ENCODE data around the gene ADAMTS2. TPM values are rescaled to one million over a fixed set of nuclear protein-coding genes. Genes with fewer than 3 reads are reported as not detected.

ADAMTS2 gene
- total RNA-seq, 1 donor from 2014 or later: 7.7 TPM

DNA sequence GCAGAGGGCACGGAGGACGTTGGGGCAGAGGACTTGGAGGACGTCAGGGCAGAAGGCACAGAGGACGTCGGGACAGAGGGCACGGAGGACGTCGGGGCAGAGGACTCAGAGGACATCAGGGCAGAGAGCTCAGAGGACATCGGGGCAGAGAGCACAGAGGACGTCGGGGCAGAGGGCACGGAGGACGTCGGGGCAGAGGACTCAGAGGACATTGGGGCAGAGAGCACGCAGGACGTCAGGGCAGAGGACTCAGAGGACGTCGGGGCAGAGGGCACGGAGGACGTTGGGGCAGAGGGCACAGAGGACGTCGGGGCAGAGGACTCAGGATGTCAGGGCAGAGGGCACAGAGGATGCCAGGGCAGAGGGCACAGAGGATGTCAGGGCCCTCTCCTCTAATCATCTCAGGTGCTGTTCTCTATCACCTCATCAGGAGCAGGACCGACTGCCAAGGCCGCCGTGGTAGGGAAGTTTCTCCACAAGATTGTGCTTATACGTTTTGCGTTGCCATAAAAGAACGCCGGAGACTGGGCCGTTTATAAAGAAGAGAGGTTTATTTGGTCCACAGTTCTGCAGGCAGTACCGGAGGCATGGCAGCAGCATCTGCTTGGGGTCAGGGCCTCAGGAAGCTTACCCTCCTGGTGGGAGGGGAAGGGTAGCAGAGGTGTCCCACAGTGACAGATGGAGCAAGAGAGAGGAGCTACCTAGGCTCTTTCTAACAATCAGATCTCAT, 29.4 kb upstream of the ADAMTS2 start:
- Mint-ChIP-seq H3K36me3 (no peaks in the 10 kb centered on the region), H3K4me3 (no peak overlapping the region), H3K9me3 (no peaks in the 10 kb centered on the region), H3K27me3 (no peaks in the 10 kb centered on the region), H3K4me1 (ENCODE audit: unreplicated experiment) (no peaks in the 10 kb centered on the region), H3K27ac (no peak overlapping the region)
- DNase-seq (ENCODE audit: extremely low spot score, unreplicated experiment): peak; percentile 52
- TF ChIP-seq, protein P1, sequence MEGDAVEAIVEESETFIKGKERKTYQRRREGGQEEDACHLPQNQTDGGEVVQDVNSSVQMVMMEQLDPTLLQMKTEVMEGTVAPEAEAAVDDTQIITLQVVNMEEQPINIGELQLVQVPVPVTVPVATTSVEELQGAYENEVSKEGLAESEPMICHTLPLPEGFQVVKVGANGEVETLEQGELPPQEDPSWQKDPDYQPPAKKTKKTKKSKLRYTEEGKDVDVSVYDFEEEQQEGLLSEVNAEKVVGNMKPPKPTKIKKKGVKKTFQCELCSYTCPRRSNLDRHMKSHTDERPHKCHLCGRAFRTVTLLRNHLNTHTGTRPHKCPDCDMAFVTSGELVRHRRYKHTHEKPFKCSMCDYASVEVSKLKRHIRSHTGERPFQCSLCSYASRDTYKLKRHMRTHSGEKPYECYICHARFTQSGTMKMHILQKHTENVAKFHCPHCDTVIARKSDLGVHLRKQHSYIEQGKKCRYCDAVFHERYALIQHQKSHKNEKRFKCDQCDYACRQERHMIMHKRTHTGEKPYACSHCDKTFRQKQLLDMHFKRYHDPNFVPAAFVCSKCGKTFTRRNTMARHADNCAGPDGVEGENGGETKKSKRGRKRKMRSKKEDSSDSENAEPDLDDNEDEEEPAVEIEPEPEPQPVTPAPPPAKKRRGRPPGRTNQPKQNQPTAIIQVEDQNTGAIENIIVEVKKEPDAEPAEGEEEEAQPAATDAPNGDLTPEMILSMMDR (conservative IDR thresholded peaks at IDR 0.05): no peak

DNA sequence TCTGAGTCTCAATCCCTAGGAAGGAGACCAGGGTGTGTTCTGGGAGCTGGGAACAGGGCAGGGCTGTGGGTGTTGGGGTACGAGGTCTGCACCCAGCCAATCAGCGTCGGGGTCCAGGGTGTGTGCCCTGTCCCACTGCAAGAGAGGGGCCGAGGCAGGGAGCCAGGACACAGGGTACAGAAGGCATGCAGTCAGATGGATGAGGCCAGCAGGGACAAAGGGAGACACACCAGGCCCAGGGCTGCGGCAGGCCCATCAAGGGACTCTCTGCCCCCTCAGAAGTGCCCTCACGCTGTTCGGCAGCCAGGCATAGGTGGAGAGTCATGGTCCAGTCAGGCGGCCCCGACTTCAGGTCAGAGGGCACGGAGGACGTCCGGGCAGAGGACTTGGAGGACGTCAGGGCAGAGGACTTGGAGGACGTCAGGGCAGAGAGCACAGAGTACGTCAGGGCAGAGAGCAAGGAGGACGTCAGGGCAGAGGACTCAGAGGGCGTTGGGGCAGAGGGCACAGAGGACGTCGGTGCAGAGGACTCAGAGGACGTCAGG, 28.8 kb upstream of the ADAMTS2 start:
- H3K4me1 Mint-ChIP-seq (ENCODE audit: unreplicated experiment): no peaks in the 10 kb centered on the region
- H3K27me3 Mint-ChIP-seq: no peaks in the 10 kb centered on the region
- no peak overlapping the region for H3K4me3 Mint-ChIP-seq
- no peaks in the 10 kb centered on the region for H3K9me3 Mint-ChIP-seq
- H3K27ac Mint-ChIP-seq: no peak overlapping the region
- TF ChIP-seq, protein P1 (conservative IDR thresholded peaks at IDR 0.05): no peak
- no peaks in the 10 kb centered on the region for H3K36me3 Mint-ChIP-seq
- peak; percentile 47 for DNase-seq (ENCODE audit: extremely low spot score, unreplicated experiment)

DNA sequence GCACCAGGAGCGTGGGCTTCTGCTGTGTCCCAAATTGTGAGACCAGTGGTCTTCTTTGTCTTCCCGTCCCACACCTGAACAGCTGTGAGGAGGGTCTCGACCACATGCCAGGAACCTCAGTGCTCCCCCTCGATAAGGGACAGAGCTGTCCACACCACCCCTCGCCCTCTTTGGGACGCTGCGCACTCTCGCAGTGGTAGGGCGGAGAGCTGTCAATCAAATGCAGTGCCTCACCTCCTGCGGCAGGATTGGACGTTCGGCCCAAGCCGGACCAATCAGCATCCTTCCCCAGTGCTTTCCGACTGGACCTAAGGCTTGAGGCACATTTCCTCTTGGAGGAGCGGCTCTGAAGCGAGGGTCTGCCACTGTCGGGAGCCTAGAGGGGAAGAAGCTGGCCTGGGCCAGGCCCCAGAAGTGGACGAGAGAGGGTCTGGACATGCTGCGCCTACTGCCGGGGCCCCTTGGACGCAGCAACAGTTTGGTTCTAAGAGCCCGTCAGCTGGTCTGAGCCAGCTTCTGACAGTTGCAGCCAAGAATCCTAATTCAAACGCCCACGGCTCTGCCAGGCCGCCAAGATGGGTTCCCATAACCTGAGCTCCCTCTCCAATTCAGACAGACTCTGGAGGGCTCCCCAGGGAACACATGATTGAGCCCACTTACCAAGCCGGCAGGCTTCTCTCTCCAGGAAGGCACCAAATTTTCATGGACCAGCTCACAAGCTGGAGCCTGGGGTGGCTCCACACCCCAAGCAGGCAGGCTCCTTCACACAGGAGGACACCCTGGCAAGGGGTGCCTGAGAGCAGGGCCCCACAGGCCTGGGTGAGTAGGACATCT, 28.1 kb upstream of the ADAMTS2 start:
- no peaks in the 10 kb centered on the region for H3K27me3 Mint-ChIP-seq
- DNase-seq (ENCODE audit: extremely low spot score, unreplicated experiment): peak; percentile 66
- H3K9me3 Mint-ChIP-seq: no peaks in the 10 kb centered on the region
- no peaks in the 10 kb centered on the region for H3K36me3 Mint-ChIP-seq
- no peak overlapping the region for H3K27ac Mint-ChIP-seq
- no peaks in the 10 kb centered on the region for H3K4me1 Mint-ChIP-seq (ENCODE audit: unreplicated experiment)
- no peak overlapping the region for H3K4me3 Mint-ChIP-seq
- TF ChIP-seq, protein P1 (conservative IDR thresholded peaks at IDR 0.05): no peak

DNA sequence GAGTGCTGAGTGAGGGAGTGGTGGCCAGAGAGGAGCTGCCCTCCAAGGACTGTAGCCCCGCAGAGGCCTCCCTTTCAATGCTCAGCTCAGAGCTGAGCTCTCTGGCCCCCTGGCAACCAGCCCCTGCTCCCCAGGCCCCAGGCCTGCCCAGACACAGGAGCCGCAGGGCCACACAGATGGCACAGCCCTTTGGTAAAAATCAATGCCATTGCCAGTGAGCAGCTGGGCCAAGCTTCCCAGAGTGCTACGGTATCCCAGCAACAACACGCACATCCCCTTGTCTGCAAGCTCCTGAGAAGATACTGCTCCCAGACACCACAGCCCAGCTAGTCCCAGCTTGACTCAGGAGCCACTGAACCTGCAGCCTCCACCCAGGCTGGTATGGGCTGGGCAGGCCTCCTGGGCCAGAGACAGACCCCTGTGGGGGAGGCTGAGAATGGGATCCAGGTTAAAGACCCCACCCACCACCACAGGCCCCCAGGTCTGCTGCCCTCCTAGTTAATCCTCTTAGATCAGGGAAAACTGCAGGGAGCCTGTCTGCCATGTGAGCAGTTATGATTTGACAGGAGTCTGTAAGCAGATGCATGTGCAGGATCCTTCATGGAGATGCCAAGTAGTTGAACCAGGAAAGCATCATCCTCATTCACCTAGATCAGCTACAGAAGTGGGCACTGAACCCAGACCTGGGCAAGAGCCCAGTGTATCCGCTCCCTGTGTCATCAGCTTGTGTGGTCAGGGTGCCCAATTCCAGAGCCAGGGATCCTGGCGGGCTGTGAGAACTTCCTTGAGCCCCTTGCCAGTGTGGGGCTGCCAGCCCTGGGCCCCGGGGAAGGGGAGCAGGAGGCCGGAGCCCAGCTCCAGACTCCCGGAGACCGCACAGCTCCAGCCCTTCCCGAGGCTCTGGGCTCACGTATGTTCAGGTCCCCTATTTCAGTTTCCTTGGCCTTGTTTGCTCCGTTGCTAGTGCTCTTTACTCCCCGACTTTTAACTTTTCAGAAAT, 26.7 kb upstream of the ADAMTS2 start:
- Mint-ChIP-seq H3K27ac (peak overlapping the region; percentile 64), H3K36me3 (no peaks in the 10 kb centered on the region), H3K9me3 (no peaks in the 10 kb centered on the region), H3K4me3 (no peak overlapping the region), H3K4me1 (ENCODE audit: unreplicated experiment) (no peaks in the 10 kb centered on the region), H3K27me3 (no peaks in the 10 kb centered on the region)
- peak; percentile 65 for DNase-seq (ENCODE audit: extremely low spot score, unreplicated experiment)
- TF ChIP-seq, protein P1 (conservative IDR thresholded peaks at IDR 0.05): no peak

DNA sequence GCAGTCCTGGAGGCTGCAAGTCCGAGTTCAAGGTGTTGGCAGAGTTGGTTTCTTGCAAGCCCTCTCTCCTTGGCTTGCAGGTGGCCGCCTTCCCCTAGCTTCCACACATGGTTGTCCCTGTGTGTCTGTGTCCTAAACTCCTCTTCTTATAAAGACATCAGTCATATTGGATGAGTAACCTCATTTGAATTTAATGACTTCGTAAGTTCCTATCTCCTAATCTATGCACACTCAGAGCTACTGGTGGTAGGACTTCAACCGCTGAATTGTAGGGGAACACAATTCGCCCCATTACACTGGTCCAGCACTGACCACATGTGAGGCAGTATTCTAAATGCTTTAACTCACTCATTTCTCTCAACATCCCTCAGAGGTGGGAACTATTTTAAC, 25.9 kb upstream of the ADAMTS2 start:
- H3K4me3 Mint-ChIP-seq: no peak overlapping the region
- peaks cover 1% of the 10 kb centered on the region for H3K27me3 Mint-ChIP-seq
- H3K9me3 Mint-ChIP-seq: no peaks in the 10 kb centered on the region
- peak overlapping the region; percentile 64 for H3K27ac Mint-ChIP-seq
- H3K36me3 Mint-ChIP-seq: no peaks in the 10 kb centered on the region
- H3K4me1 Mint-ChIP-seq (ENCODE audit: unreplicated experiment): no peaks in the 10 kb centered on the region
- TF ChIP-seq, protein P1 (conservative IDR thresholded peaks at IDR 0.05): no peak
- DNase-seq (ENCODE audit: extremely low spot score, unreplicated experiment): no peak
